ENCODE measurements around the gene MAP3K12.

DNA sequence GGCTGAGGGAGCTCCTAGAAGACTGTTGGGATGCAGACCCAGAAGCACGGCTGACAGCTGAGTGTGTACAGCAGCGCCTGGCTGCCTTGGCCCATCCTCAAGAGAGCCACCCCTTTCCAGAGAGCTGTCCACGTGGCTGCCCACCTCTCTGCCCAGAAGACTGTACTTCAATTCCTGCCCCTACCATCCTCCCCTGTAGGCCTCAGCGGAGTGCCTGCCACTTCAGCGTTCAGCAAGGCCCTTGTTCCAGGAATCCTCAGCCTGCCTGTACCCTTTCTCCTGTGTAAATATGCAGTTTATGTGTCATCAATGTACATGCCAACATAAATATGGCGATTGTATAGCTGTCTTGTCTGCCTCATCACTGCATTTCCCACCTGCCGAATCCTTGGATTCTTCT is 68.1 kb downstream of the MAP3K12 start:
- no peak for TF ChIP-seq POLR2A (IDR thresholded peaks at IDR 0.05; ENCODE audit: low read length)
- no peak for TF ChIP-seq GATA1 (IDR thresholded peaks at IDR 0.05; ENCODE audit: low read depth, low read length)
